ENCODE data around the gene GSTCD.
"Not testable (repeated sequence)": the region's sequence is repeated elsewhere in the genome, so short reads cannot be mapped to it uniquely, and the experiment has no call there.

GSTCD gene

DNA sequence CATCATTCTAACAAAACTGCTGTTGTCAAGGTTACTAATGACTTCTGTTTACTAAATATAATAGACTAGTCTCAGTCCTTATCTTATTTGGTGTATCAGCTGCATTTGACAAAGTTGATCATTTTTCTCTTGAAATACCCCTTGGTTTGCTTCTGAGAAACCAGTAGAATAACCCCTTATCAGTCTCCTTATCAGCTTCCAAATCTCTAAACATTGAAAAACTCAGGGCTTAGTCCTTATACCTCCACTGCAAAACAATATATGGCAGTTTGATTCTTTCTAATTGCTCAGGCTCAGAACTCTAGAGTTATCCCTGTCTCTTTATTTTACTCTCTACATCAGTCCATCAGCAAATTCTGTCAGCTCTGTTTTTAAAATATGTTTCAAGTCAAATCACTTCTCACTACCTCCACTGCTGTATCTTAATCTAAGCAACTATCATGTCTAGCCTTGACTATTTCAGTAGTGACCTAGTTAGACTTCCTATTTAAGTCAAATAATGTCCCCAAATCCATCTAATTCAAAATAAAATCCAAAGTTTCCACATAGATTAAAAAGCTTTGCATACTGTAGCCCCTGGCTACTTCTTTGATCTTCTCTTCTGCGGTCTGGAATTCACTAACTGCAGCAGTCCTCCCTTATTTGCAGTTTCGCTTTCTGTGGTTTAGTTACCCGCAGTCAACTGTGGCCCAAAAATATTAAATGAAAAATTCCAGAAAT lies 99.6 kb downstream of the GSTCD start:
- DNase-seq: no peak

DNA sequence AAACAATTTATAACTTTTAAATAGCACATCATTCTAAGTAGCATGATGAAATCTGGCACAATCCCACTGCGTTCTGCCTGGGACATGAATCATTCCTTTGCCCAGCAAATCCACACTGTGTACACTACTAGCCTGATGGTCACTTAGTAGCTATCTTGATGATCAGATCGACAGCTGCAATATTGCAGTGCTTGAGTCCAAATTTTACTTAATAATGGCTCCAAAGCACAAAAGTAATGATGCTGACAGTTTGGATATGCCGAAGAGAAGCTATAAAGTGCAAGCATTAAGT lies 100.1 kb downstream of the GSTCD start:
- no peak for DNase-seq

DNA sequence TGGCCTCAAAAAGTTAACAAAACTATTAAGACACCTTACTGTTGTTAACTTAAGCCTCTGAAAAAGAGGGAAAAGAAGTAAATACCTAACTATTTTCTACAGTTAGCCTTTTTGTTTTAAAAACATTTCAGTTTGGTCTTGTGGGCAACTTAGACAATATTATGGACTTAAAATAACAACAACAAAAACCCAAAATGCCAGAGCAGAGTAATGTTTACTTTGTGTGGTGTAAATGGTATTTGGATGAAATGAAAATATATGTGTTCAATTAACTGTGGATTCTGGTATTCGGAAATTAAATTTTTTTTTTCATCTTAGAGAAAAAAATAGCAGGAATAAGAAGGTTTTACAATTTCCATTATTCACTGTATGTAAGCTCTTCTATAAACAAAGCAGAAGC lies 107.1 kb downstream of the GSTCD start:
- DNase-seq: no peak

DNA sequence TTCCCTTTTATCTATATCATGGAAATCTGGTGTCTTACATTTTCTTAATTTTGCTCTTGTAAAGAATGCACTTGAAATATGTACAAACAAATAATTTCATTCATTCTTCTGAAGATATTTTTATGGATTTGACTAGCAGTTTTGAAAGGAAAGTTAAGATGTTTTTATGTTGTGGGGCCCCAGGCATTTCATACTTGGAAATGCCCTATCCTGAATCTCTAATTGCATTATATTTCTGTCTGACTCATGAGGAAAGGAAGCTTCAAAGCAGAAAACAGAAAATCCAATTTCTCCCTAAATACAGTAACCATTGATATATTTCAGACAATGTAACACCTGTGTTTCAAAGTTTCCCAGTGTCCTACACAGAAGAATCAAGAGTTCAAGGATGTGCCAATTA lies 113.5 kb downstream of the GSTCD start:
- DNase-seq: no peak

DNA sequence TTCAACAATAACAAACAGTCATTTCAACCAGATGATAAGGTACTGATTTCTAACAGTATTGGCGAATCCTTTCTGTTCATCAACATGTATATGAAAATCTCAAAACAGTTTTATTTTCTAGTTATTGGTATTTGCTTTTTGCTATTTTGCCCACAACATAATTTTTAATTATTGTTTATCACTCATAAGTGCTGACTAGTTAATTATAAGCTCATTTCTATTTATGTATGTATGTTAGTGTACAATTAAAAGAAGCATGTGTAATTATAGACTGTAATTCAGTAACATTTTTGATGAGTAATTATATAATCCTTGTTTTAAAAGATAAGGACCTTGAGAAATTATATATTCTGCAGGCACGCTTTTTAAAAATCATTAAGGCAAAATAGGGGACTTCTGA lies 119.5 kb downstream of the GSTCD start:
- DNase-seq: no peak

DNA sequence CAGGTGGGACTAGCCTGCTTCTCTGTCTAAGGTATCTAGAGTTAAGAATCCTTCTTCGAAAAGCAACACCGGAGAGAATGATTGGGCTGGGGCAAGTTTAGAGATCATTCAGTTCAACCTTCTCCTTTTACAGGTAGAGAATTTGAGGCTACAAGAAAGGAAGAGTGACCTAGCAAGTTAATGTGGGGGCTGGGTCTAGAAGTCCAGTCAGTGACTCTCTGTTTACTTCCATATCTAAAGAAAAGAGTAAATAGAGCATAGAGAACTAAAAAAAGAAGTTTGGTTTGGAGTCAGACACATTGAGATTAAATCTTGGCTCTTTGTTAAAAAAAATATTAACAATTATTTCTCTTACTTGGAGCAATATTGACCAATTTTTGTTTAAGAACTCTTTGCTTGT lies 122.6 kb downstream of the GSTCD start:
- DNase-seq: no peak

DNA sequence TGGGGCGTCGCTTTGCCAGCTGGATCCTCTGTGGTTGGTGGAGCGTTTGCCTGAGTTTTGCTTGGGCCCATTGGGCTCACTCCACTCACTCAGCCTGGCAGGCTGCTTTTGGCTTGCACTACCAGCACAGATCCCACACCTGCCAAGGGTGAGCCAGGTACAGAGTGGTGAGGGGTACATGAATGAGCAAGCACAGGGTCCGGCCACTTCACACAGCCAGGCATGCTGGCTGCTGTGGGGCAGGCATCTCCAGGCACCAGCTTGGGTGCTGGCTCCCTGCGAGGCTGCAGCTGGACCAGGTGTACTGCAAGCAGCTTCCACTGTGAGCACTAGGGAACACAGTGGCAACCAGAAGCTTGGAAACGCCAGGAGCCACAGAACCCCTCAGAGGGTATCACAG lies 126.6 kb downstream of the GSTCD start:
- DNase-seq: no peak

DNA sequence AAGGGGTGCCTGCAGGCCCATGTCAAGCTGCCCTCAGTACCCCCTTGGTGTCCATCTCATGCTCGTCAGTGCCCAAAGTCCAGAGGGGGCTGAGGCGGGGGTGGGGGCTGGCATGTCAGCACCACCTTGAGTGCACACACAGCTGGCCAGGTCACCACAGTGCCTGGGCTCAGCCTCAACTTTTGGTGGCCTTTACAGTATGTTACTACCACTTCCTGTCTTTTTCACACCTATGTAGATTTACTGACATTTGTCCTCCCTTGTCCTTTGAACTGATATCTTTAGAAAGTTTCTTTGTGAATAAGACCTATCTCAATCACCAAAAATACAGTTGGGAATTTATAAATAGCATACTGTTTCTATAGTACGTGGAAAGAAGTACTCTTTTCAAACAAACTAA lies 128.0 kb downstream of the GSTCD start:
- DNase-seq: no peak

DNA sequence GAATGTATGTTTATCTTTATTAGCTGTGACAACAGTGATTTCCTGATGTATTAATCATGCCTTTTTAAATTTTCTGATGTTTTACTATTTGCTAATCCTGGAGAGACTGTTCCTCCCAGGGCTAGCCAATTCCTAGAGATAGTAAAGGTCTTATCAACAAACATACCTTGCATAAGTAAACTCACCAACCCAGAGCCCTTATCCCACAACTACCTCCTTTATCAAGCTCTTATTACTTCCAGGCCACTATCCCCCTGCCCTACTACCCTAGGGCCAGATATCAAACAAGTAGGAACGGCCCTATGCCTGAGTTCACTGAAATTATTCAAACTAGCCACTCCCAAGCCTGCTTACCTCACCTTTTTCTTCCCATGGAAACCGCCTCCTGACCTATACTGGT lies 128.5 kb downstream of the GSTCD start:
- no peak for DNase-seq

DNA sequence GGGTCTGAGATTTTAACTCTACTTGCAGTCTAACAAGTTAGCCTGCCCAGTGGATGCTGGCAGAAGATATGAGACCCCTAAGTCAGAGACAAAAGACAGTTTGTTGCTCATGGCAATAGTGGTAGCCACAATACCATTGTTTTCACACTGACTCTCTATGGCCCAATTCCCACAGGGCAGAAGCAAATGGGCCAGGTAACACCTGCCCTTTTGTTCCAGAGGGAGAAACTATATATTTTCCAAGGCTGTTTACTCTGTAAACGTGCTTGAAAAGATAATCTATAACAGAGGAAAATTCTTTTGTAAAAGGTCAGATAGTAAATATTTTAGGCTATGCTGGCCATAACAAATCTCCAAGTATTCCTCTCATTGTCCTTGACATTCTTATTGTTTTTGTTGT lies 129.5 kb downstream of the GSTCD start:
- no peak for DNase-seq

DNA sequence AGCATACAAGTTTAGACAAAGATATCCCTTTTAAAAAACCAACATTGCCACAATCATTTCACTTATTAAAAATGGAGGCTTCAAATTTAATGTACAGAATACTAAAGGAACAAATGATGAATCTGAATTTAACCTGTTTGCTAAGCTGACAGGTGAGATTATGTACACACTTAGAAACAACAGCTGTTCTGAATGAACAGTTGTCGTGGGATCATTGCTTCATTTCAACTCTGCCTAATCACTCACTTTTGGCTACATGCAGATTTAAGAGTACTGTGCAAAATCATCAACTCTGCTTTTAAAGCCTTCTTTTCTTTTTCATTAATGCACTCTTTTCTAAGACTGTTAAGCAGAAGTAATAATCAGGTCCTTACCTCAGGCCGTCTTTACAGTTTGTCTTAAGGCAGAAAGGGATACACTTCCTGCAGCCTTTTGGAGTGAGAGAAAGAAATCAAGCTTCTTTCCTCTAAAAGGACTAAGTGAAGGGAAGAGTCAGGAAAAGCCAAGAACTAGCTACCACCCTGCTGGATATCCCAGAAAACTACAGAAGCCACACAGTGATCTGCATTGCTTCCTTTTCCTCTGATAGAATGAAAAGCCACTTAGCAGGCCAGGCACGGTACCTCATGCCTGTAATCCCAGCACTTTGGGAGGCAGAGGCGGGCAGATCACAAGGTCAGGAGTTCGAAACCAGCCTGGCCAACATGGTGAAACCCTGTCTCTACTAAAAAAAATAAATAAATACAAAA lies 132.0 kb downstream of the GSTCD start:
- no peak for DNase-seq

DNA sequence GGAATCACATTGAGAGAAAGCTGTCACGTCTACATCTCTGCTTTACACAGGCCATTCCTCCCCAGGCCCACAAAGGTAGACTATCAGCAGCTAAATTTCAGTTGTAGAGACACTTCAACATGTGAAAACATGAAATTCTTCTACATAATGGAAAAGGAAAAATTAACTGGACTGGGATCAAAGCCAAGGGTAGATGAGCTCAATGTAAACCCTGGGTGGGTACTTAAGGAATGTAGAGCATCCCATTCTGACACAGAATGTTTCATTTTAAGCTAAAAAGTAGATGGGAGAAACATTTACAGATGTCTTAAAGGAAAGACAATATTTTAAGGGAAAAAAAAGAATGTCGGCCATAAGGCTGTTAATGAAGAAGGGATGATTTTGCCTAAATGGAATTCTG lies 135.4 kb downstream of the GSTCD start:
- no peak for DNase-seq

DNA sequence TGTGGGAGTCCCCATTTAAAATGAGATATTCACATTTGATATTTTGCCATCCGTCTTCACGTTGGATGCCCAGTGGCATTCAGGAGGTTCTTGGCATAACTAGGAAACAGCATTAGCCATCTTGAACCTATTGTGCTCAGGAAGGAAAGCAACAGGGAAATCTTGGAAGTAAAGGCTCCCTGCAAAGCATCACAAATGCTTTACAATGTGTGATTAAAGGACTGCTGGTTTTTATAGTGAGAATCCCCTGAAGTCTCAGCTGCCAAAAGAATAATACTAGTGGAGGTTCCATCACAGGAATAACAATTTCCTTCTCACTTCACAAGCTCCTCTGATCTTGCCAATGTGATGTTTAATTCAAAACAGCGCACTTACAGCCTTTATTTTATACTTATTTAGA lies 137.0 kb downstream of the GSTCD start:
- no peak for DNase-seq

DNA sequence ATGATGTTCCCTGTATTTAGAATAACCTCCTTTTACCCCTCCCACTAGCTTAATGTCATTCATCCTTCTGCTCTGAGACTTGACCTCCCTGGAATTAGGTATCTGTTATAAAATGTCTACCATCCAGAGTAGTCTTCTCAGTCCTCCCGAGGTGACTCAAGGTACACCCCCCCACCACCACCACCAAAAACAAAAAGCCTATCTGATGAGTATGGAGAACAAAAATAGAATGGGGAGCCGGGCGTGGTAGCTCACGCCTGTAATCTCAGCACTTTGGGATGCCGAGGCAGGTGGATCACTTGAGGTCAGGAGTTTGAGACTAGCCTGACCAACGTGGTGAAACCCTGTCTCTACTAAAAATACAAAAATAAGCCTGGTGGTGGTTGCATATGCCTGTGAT lies 139.8 kb downstream of the GSTCD start:
- not testable (repeated sequence) for DNase-seq

DNA sequence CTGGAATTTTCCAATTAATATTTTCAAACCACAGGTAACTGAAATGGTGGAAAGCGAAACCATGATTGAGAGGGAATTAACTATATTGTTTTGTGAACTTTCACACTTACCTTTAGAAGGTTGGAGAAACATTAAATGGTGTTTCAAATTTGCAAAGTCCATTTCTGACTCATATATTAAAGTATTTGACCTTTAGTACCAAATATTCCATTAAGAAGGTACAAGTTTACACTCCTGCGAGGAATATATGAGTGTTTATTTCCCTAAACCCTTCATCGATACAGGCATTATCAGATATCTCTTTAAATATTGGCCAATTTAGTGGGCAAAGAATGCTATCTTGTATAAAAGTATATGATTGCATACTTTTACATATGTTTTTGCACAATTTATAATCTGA lies 142.6 kb downstream of the GSTCD start:
- no peak for DNase-seq

DNA sequence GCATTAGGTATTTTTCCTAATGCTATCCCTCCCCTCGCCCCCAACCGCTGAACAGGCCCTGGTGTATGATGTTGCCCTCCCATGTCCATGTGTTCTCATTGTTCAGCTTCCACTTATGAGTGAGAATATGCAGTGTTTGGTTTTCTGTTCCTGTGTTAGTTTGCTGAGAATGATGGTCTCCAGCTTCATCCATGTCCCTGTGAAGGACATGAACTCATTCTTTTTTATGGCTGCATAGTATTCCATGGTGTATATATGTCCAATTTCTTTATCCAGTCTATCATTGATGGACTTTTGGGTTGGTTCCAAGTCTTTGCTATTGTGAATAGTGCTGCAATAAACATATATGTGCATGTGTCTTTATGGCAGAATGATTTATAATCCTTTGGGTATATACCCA lies 143.6 kb downstream of the GSTCD start:
- not testable (repeated sequence) for DNase-seq

DNA sequence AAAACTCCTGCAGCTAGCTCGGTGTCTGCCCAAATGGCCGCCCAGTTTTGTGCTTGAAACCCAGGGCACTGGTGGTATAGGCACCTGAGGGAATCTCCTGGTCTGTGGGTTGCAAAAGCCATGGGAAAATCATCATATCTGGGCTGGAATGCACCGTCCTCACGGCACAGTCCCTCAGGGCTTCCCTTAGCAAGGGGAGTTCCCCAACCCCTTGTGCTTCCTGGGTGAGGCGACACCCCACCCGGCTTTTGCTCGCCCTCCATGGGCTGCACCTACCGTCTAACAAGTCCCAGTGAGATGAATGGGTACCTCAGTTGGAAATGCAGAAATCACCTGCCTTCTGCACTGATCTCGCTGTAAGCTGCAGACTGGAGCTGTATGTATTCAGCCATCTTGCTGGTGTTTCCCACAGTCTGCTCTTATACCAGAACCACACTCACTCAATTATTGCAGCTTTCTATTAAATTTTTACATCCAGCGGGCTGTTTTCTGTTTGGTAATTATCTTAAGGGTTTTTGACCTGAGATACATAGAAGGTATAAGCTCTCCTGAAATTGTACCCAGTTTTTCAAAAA lies 150.0 kb downstream of the GSTCD start:
- no peak for DNase-seq

DNA sequence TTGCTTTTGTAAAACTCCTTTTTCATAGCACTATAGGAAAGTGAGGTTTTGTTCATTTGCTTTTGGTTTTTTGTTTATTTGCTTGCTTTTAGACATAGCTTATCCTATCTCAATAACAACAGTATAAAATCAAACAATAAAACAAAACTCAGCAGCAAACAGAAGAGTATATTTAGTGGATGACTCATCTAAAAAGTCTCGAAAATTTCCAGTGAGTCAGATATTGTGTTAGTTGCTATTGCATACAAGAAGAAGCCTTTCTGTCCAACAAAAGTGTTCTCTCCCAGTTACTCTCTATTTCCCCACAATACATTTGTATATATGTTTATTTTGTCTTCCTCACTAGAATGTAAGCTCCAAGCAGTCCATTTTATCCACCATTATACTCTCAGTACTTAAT lies 150.6 kb downstream of the GSTCD start:
- no peak for DNase-seq

DNA sequence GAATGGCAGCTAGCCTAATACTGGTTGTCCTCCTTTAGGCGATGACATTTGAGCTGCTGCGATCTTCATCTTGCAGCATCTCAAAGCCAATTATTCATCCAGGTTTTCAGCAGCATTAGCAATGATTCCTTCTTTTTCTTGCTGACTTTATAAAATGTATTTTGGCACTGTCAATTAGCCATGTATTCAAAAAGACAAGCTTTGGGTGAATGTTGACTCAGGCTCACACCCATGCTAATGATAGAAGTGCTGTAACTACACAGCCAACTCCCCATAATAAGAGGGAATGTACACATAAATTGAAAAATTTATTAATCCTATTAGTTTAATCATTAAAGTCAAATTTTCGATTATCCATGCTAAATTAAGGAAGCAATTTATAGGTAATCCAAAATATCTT lies 162.4 kb downstream of the GSTCD start:
- no peak for DNase-seq

DNA sequence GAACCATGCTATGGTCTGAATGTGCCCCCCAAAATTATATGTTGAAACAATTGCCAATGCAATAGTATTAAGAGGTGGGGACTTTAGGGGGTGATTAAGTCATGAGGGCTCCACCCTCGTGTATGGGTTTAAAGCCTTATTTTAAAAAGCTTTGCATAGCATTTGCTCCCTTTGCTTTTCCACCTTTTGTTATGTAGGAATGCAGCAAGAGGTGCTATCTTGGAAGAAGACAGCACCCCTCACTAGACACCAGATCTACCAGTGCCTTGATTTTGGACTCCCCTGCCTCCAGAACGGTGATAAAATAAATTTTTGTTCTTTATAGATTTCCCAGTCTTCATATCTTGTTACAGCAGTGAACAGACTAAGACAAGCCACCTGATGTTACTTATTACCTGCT lies 163.4 kb downstream of the GSTCD start:
- DNase-seq: no peak

DNA sequence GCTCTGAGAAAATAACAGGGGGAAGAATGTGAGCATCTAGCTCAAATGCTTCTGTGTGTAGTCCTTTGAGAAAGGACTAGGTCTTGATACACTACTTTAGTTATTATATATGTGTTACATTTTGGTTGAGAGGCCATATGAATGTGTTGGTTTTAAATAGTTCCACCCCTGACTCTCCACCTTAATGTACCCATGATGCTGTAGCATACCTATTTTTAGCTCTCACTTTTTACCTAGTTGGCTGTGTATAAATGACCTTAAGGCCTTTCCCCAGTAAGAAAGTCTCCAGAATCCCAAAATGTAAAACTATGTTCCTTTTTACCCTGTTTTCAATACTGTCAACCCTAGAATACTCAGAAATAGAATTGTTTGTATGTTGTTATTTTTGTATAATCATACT lies 166.6 kb downstream of the GSTCD start:
- no peak for DNase-seq

DNA sequence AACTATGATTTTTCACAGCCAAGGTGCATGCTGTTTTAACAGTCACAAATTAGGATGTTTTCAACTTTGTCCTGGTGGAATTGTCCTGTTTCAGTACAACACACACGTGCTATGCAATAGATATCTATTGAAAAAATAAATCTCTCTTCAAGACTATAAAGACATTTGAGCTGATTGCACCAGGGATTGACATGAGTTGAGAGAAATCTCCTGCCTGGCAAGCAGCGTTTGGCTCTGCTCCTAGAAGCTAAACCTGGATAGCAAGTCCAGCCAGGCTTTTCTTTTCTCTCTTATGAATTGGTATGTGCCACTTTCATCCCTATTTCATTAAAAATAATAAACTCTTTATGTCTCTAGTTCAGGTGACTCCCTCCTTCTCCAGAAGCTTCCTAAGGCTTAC lies 170.1 kb downstream of the GSTCD start:
- no peak for DNase-seq

DNA sequence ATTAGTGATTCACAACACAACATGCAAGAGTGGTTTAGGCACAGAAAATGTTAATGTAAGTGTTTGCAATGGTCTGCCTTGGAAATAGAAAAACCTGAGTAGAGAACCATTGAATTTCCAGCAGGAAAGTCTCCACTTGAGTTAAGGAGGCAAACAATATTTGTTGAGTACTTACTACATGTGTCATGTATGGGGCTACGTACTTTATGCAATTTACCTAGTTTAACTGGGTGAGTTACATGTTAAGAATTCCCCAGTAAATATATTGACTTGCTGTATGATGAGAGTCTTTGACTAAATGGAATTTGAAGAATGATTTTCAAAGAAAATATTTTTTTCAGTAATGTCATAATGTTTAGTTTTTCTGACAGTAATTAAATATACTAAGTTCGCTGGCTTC lies 178.9 kb downstream of the GSTCD start:
- no peak for DNase-seq

DNA sequence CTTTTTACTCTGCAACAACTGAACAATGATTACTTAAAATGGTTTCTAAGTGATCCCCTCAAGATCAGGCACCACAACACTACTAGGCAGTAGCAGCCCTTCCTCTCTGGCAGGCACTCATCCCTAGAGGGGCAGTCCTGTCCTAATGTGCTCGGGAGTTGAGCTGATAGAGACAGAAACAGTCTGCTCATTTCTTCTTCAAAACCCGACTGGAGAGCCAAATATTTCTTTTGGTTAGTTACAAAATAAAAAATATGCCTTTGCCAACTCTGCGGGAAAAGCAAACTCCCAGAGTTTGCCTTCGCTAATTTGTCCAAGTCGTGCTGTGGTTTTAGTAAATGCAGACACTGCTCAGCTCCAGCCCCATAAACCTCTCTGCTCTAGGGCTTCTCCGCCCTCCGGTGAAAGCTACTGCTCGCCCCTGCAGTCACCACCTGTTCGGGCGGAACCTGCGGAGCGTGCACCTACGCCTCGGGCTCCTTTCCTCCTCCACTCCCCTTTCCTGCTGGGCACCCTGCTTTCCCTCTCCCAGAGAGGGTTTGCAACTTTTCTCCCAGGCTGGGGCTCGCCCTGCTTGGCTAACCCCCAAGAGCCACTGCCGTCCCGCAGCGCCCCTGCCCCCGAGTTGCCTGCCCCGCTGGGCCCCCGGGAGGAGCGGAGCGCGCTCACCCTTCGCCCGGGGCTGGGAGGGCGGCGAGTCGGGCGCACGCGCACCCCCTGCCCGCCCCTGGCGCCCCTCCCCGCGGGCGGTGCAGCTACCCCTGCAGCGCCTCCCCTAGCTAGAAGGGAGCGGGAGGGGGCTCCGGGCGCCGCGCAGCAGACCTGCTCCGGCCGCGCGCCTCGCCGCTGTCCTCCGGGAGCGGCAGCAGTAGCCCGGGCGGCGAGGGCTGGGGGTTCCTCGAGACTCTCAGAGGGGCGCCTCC lies 186.3 kb downstream of the GSTCD start, which contains the start of gene NPNT:
TSS of gene NPNT (plus strand) at position 812 of the 923 bp plus-strand sequence. CDS start 182 bp downstream, outside the sequence.
- no peak for DNase-seq

Data from NCI-H187 treated with DMSO at 0.1 percent for 48 hours (cell line).